Smooth muscle cell (in vitro differentiated cells): ENCODE data around the gene POU6F2. TPM values are rescaled to one million over a fixed set of nuclear protein-coding genes. Genes with fewer than 3 reads are reported as not detected.
A peak's percentile ranks its signal among the peaks of the same experiment; 100 is the strongest.
"Not testable (repeated sequence)": the region's sequence is repeated elsewhere in the genome, so short reads cannot be mapped to it uniquely, and the experiment has no call there.

ENCODE experiments used
- DNase-seq: peaks from one replicate; lab custom pipeline; 2025; ENCODE audit not compliant: unreplicated experiment; lab: John Stamatoyannopoulos, UW
- H2AFZ ChIP-seq: fragments of 200-600 bp; sonication (generic); 2 replicates; pipeline ENCODE4 v1.6.0; 2016; ENCODE audit warnings: antibody characterized with exemption, low read depth, mild to moderate bottlenecking
- H3F3A ChIP-seq: fragments of 200-600 bp; sonication (generic); 2 replicates; pipeline ENCODE4 v1.6.0; 2017; ENCODE audit warnings: antibody characterized with exemption, low read depth
- H3K27ac ChIP-seq: fragments of 200-600 bp; sonication (generic); 2 replicates; pipeline ENCODE4 v1.5.1; 2016; ENCODE audit warnings: low read depth, mild to moderate bottlenecking
- H3K27me3 ChIP-seq: fragments of 200-600 bp; sonication (generic); 2 replicates; pipeline ENCODE4 v1.6.1; 2016; ENCODE audit warnings: low read depth, mild to moderate bottlenecking
- H3K36me3 ChIP-seq: fragments of 200-600 bp; sonication (generic); 2 replicates; pipeline ENCODE4 v1.5.1; 2016; ENCODE audit warnings: low read depth
- H3K4me1 ChIP-seq: fragments of 200-600 bp; sonication (generic); 2 replicates; pipeline ENCODE4 v1.5.1; 2016; ENCODE audit warnings: low read depth
- H3K4me2 ChIP-seq: fragments of 200-600 bp; sonication (generic); 2 replicates; pipeline ENCODE4 v1.6.0; 2016; ENCODE audit warnings: mild to moderate bottlenecking
- H3K4me3 ChIP-seq: fragments of 200-600 bp; sonication (generic); 2 replicates; pipeline ENCODE4 v1.5.1; 2016; ENCODE audit warnings: mild to moderate bottlenecking
- H3K79me2 ChIP-seq: fragments of 200-600 bp; sonication (generic); 2 replicates; pipeline ENCODE4 v1.6.0; 2016; ENCODE audit warnings: low read depth, mild to moderate bottlenecking
- H3K9ac ChIP-seq: fragments of 200-600 bp; sonication (generic); 2 replicates; pipeline ENCODE4 v1.6.0; 2016; ENCODE audit warnings: low read depth
- H3K9me3 ChIP-seq: fragments of 200-600 bp; sonication (generic); replicated peaks from 2 replicates; pipeline ENCODE4 v1.5.1; 2016; ENCODE audit warnings: low read depth
- H4K20me1 ChIP-seq: fragments of 200-600 bp; sonication (generic); 2 replicates; pipeline ENCODE4 v1.6.0; 2016; ENCODE audit warnings: low read depth
- WGBS: methylation state at CpG from one replicate; pipeline ENCODE4 v1.1.7; 2016; ENCODE audit warnings: low lambda C conversion rate; 5-methylcytosine and 5-hydroxymethylcytosine counted together
- polyA plus RNA-seq: library from polyadenylated mRNA; unstranded; fragments of >200 nt; fragmentation: Nextera tagmentation; extraction: Ambion mirVana; gene quantifications from 2 replicates; pipeline ENCODE4 v1.2.1, GENCODE V29; 2016
- total RNA-seq: library from RNA; depleted of rRNA; stranded (reverse); fragments of >200 nt; gene quantifications from 2 replicates; pipeline ENCODE4 v1.2.3, GENCODE V29; 2014
- TF ChIP-seq, protein P1 (sequence below): fragments of 200-600 bp; sonication (generic); IDR thresholded peaks from 2 replicates; pipeline ENCODE4 v1.5.1; 2017; ENCODE audit warnings: borderline replicate concordance, mild to moderate bottlenecking, antibody characterized with exemption; ENCODE audit not compliant: insufficient read depth, poor library complexity, severe bottlenecking

Gene POU6F2
- total and polyA plus RNA-seq, 2 experiments from 2014 or later = 1.2 TPM

DNA sequence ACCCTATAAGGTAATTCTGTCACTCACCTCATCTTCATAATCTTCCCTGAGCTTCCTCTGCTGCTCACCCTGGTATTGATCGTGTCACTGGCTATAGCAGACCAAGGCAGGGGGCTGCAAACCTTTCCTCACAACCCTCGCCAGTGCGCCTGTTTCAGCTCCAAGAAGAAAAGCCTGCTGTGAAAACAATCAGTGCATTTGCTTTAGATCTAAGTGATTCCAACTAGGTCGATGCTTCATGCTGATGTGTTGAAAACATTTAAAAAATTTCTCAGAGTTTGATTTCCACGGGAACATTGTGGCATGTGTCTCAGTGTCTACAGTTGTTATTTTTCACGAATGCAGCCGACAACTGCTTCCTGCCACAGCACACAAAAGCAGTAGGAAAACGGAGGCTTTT, 27.3 kb downstream of the POU6F2 start:
- Histone ChIP-seq H3K27me3 (no peaks in the 10 kb centered on the region), H3K4me1 (peaks cover 4% of the 10 kb centered on the region), H2AFZ (no peak overlapping the region), H3K9me3 (no peaks in the 10 kb centered on the region), H3K4me2 (no peak overlapping the region), H4K20me1 (no peaks in the 10 kb centered on the region), H3K79me2 (no peaks in the 10 kb centered on the region), H3K36me3 (no peaks in the 10 kb centered on the region), H3K9ac (no peak overlapping the region), H3F3A (no peaks in the 10 kb centered on the region), H3K27ac (no peak overlapping the region), H3K4me3 (no peak overlapping the region)
- DNase-seq = no peak
- TF ChIP-seq, protein P1, sequence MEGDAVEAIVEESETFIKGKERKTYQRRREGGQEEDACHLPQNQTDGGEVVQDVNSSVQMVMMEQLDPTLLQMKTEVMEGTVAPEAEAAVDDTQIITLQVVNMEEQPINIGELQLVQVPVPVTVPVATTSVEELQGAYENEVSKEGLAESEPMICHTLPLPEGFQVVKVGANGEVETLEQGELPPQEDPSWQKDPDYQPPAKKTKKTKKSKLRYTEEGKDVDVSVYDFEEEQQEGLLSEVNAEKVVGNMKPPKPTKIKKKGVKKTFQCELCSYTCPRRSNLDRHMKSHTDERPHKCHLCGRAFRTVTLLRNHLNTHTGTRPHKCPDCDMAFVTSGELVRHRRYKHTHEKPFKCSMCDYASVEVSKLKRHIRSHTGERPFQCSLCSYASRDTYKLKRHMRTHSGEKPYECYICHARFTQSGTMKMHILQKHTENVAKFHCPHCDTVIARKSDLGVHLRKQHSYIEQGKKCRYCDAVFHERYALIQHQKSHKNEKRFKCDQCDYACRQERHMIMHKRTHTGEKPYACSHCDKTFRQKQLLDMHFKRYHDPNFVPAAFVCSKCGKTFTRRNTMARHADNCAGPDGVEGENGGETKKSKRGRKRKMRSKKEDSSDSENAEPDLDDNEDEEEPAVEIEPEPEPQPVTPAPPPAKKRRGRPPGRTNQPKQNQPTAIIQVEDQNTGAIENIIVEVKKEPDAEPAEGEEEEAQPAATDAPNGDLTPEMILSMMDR = no peak
- WGBS = 86% methylated on average over 8 of the region's 8 CpGs

DNA sequence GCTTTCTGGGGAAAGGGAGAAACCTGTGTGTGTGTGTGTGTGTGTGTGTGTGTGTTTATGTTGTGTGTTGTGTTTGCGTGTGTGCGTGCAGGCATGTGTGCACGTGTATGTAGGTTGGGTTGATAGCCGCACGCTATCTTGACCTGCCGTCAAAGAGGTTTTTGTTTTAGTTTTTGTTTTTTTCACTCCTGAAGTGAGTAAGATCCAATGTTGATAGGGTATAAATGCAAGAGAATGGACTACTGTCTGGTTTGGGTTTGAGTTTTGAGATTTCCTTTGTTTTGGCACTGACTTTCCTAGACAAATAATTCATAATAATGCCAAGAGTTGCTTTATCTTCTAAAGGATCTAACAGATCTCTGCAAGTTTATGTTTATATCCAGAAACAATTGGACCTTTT, 27.8 kb downstream of the POU6F2 start:
- Histone ChIP-seq H3K9ac (no peak overlapping the region), H3K9me3 (no peaks in the 10 kb centered on the region), H3K4me1 (peaks cover 4% of the 10 kb centered on the region), H3K79me2 (no peaks in the 10 kb centered on the region), H3K4me3 (no peak overlapping the region), H4K20me1 (no peaks in the 10 kb centered on the region), H3F3A (no peaks in the 10 kb centered on the region), H3K27ac (no peak overlapping the region), H2AFZ (no peak overlapping the region), H3K27me3 (no peaks in the 10 kb centered on the region), H3K36me3 (no peaks in the 10 kb centered on the region), H3K4me2 (no peak overlapping the region)
- TF ChIP-seq, protein P1 = no peak
- DNase-seq = no peak
- WGBS = 91% methylated on average over 6 of the region's 6 CpGs

DNA sequence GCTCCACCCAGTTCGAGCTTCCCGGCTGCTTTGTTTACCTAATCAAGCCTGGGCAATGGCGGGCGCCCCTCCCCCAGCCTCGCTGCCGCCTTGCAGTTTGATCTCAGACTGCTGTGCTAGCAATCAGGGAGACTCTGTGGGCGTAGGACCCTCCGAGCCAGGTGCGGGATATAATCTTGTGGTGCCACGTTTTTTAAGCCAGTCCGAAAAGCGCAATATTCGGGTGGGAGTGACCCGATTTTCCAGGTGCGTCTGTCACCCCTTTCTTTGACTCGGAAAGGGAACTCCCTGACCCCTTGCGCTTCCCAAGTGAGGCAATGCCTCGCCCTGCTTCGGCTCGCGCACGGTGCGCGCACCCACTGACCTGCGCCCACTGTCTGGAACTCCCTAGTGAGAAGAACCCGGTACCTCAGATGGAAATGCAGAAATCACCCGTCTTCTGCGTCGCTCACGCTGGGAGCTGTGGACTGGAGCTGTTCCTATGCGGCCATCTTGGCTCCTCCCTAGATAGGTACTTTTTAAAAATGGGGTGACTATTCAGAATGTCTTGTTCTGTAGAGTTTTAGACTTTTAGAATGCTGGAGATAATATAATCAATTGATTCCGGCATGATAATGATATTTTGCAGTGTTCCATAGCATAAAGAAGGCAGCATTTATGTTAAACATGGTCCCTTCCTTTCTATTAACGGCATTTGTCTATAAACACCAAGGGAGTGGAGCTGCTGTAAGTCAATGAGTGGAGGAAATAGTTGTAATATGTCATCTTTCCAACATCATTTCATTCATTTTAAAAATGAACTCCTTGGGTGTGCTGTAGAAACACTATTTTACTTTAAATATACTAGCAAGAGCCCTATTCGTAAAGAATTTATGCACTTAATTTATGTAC, 35.6 kb downstream of the POU6F2 start:
- 53% methylated on average over 31 of the region's 34 CpGs for WGBS
- H3K4me2 ChIP-seq = peak overlapping the region; percentile 74
- H3K4me1 ChIP-seq, DNase-seq, H3K79me2 ChIP-seq, H3K27me3 ChIP-seq, H3F3A ChIP-seq, H4K20me1 ChIP-seq, H3K27ac ChIP-seq, H3K9me3 ChIP-seq, H3K36me3 ChIP-seq: not testable (repeated sequence)
- peak overlapping the region; percentile 42 for H3K4me3 ChIP-seq
- peak overlapping the region; percentile 52 for H2AFZ ChIP-seq
- H3K9ac ChIP-seq = peak overlapping the region; percentile 22

DNA sequence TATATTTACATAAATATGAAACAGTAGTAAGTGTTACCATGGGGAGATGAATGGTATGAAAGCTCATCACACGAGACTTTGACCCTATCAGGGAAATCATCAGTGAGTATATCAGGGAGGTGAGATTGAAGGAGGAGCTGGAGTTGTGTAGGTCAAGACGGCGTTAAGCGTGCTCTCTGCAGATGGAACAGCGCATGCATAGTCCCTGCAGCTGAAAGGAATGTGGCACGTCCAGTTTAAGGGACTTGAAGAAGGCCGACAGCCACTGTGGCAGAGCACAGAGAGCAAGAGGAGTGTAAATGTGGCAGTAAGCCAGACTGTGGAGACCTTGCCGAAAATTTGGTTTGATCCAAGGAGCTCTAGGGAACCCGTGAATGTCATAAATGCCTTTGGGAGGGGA, 38.9 kb downstream of the POU6F2 start:
- H3F3A ChIP-seq = no peaks in the 10 kb centered on the region
- DNase-seq = no peak
- H2AFZ ChIP-seq = no peak overlapping the region
- 72% methylated on average over 9 of the region's 9 CpGs for WGBS
- no peaks in the 10 kb centered on the region for H3K4me1 ChIP-seq
- no peaks in the 10 kb centered on the region for H3K79me2 ChIP-seq
- no peak overlapping the region for H3K4me2 ChIP-seq
- no peak overlapping the region for H3K4me3 ChIP-seq
- H4K20me1 ChIP-seq = no peaks in the 10 kb centered on the region
- H3K27ac ChIP-seq = no peak overlapping the region
- H3K27me3 ChIP-seq = no peaks in the 10 kb centered on the region
- TF ChIP-seq, protein P1 = no peak
- H3K36me3 ChIP-seq = no peaks in the 10 kb centered on the region
- H3K9me3 ChIP-seq = no peaks in the 10 kb centered on the region
- no peak overlapping the region for H3K9ac ChIP-seq
